ENCODE results near the gene PDE4A.

PDE4A gene

DNA sequence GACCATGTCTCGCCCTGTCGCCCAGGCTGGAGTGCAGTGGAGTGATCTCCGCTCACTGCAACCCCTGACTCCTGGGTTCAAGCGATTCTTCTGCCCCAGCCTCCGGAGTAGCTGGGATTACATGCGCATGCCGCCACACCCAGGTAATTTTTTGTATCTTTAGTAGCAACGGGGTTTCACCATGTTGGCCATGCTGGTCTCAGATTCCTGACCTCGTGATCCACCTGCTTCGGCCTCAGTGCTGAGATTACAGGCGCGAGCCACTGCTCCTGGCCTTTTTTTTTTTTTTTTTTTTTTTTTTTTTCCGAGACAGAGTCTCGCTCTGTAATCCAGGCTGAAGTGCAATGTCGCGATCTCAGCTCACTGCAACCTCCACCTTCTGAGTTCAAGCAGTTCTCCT is 87.7 kb downstream of the PDE4A start:
- Histone ChIP-seq H3K36me3 (replicated peaks) (no peaks in the 10 kb centered on the region), H3K4me3 (no peak overlapping the region), H3K4me1 (peaks cover 4% of the 10 kb centered on the region; the same call in 1 of the 2 replicates), H3K27me3 (ENCODE audit: low read depth) (no peaks in the 10 kb centered on the region), H3K9me3 (no peaks in the 10 kb centered on the region)
- in situ Hi-C loops (cut with MboI; ENCODE audit: low sequenced_read_pairs) = no loop called here
- no peak for DNase-seq (ENCODE audit: low spot score in 2 of 2)

GRCh38 chr19:10508707-10509106 is 88.4 kb downstream of the PDE4A start:
- Histone ChIP-seq H3K36me3 (replicated peaks) (no peaks in the 10 kb centered on the region), H3K9me3 (no peaks in the 10 kb centered on the region), H3K4me3 (no peak overlapping the region), H3K27me3 (ENCODE audit: low read depth) (no peaks in the 10 kb centered on the region), H3K4me1 (peaks cover 4% of the 10 kb centered on the region; the same call in 1 of the 2 replicates)
- in situ Hi-C loops (cut with MboI; ENCODE audit: low sequenced_read_pairs) = no loop called here
- no peak for DNase-seq (ENCODE audit: low spot score in 2 of 2)

DNA sequence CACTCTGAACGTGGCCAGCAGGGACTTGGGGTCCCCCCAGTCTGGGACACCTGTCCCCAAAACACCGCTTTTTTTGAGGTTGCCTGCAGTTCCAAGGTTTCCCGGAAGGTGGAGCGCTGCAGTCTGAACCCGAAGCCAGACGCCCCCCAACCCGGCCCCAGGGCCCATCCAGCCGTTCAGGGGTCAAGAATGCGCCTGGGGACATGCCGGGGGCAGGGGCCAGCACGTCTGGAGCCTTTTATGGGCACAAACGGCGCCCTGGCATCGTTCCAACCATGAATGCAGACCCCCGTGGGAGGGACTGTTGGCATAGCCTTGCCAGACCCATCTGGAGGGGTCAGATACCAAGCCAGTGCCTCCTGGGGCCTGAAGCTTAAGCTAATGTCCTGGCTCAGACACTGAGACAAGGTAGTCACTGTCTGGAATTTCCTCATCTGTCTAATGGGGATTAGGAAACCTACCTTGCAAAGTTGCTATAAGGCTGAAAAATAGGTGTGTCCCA is 90.0 kb downstream of the PDE4A start:
- H3K27me3 ChIP-seq (ENCODE audit: low read depth) = no peaks in the 10 kb centered on the region
- H3K9me3 ChIP-seq = no peaks in the 10 kb centered on the region
- no peaks in the 10 kb centered on the region for H3K36me3 ChIP-seq (replicated peaks)
- no peak overlapping the region for H3K4me3 ChIP-seq
- H3K4me1 ChIP-seq = peaks cover 4% of the 10 kb centered on the region; the same call in 1 of the 2 replicates
- in situ Hi-C loops (cut with MboI; ENCODE audit: low sequenced_read_pairs) = no loop called here
- peak in 1 of 2 experiments; percentile 70 for DNase-seq (ENCODE audit: low spot score in 2 of 2)

- Histone ChIP-seq H3K4me1 (peaks cover 8% of the 10 kb centered on the region), H3K36me3 (replicated peaks) (no peaks in the 10 kb centered on the region), H3K9me3 (no peaks in the 10 kb centered on the region), H3K27me3 (ENCODE audit: low read depth) (no peaks in the 10 kb centered on the region), H3K4me3 (no peak overlapping the region)
- no peak for DNase-seq (ENCODE audit: low spot score in 2 of 2)
- in situ Hi-C loops (cut with MboI; ENCODE audit: low sequenced_read_pairs) = no loop called here
Observed at GRCh38 chr19:10513223-10513622, 92.9 kb downstream of the PDE4A start.

DNA sequence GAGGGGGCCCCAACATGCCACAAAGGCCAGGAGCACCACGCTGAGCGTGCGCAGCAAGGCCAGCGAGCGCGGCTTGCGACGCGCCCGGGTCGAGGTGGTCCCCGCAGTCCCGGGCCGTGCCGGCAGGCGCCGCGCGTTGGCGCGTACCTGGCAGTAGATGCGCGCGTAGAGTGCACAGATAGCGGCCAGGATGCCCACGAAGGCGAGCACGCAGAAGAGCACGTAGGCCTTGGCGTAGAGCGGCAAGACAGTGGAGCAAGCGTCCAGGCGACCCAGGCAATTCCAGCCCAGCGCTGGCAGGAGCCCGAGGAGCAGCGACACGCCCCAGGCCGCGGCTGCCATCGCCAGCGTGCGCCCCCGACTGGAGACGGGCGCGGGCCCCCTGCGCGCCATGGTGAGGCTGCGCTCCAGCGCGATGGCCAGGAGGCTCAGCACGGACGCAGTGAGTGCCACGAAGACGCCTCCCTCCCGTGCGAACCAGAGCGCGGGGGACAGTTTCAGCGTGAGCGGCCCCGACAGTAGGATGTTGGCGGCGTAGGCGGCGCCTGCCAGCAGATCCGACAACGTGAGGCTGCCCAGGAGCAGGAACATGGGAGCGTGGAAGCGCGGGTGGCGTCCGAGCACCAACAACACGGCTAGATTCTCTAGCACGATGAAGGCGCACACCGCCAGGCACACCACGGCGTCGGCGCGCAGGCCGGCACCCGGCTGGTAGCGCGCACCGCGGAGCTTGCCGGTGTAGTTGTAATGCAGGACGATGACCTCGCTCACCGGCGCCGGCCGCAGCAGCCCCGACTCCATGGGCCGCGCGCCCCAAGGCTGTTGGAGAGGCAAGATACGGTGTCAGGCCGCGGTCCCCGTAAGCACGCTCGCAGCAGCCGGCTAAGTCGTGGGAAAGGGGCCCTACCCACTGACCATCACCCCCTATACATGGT is 94.1 kb downstream of the PDE4A start:
- in situ Hi-C loops (cut with MboI; ENCODE audit: low sequenced_read_pairs) = no loop called here
- Histone ChIP-seq H3K27me3 (ENCODE audit: low read depth) (no peaks in the 10 kb centered on the region; the same call in 1 of the 2 replicates), H3K9me3 (no peaks in the 10 kb centered on the region), H3K4me3 (no peak overlapping the region), H3K36me3 (replicated peaks) (no peaks in the 10 kb centered on the region), H3K4me1 (peaks cover 9% of the 10 kb centered on the region)
- no peak for DNase-seq (ENCODE audit: low spot score in 2 of 2)

DNA sequence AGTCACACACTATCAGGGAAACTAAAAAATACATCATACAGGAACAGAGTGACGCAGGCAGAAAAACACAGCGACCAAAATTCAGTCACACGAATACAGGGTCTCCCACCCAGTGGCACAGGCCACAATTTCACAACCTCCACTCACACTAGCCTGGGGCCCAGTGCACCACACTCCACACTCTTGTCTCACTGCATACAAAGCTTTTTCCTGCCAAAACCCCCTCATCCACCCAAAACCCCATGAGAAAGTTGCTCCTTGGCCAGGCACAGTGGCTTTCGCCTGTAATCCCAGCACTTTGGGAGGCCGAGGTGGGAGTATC is 95.7 kb downstream of the PDE4A start:
- Histone ChIP-seq H3K27me3 (ENCODE audit: low read depth) (no peaks in the 10 kb centered on the region; the same call in 1 of the 2 replicates), H3K9me3 (no peaks in the 10 kb centered on the region), H3K4me3 (no peak overlapping the region), H3K4me1 (peaks cover 5% of the 10 kb centered on the region), H3K36me3 (replicated peaks) (no peaks in the 10 kb centered on the region)
- no peak for DNase-seq (ENCODE audit: low spot score in 2 of 2)
- in situ Hi-C loops (cut with MboI; ENCODE audit: low sequenced_read_pairs) = no loop called here

- peak in 1 of 2 experiments; percentile 29 for DNase-seq (ENCODE audit: low spot score in 2 of 2)
- Histone ChIP-seq H3K4me1 (peaks cover 5% of the 10 kb centered on the region), H3K4me3 (peak overlapping the region; percentile 54), H3K9me3 (no peaks in the 10 kb centered on the region), H3K36me3 (replicated peaks) (no peaks in the 10 kb centered on the region), H3K27me3 (ENCODE audit: low read depth) (no peaks in the 10 kb centered on the region; the same call in 1 of the 2 replicates)
- in situ Hi-C loops (cut with MboI; ENCODE audit: low sequenced_read_pairs) = no loop called here
Observed at GRCh38 chr19:10516671-10517286, 96.4 kb downstream of the PDE4A start.

DNA sequence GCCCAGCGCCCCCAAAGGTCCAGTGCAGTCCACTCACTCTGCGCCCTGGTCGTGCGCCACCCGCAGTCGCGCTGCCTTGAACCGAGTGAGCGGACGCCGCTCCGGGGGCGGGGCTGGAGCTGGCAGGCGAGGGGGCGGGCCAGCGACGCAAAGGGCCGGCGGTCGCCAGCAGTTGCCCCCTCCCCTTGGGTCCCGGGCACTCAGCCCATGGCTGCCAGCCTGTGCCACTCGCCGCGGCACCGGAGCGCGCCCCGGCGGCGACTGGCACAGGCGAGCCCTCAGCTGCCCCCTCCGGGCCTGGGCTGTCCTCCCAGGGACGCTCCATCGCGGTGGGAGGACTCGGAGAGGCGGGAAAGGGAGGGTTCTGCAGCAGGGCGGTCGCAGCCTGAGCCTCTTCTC is 97.0 kb downstream of the PDE4A start, which contains the start of gene S1PR5:
Gene S1PR5, minus strand, starts transcription at position 87 of the 399 bp plus-strand sequence. CDS start 2,436 bp downstream, outside the sequence.
- in situ Hi-C loops (cut with MboI; ENCODE audit: low sequenced_read_pairs) = no loop called here
- Histone ChIP-seq H3K4me1 (peaks cover 5% of the 10 kb centered on the region), H3K9me3 (no peaks in the 10 kb centered on the region), H3K27me3 (ENCODE audit: low read depth) (no peaks in the 10 kb centered on the region; the same call in 1 of the 2 replicates), H3K36me3 (replicated peaks) (no peaks in the 10 kb centered on the region), H3K4me3 (peak within 1 kb of the TSS; percentile 54)
- peak in 1 of 2 experiments; percentile 77 for DNase-seq (ENCODE audit: low spot score in 2 of 2)

- H3K9me3 ChIP-seq = no peaks in the 10 kb centered on the region
- peaks cover 5% of the 10 kb centered on the region for H3K4me1 ChIP-seq
- peak overlapping the region; percentile 54 for H3K4me3 ChIP-seq
- no peaks in the 10 kb centered on the region; the same call in 1 of the 2 replicates for H3K27me3 ChIP-seq (ENCODE audit: low read depth)
- in situ Hi-C loops (cut with MboI; ENCODE audit: low sequenced_read_pairs) = no loop called here
- no peaks in the 10 kb centered on the region for H3K36me3 ChIP-seq (replicated peaks)
- peak; percentile 59 to 81 for DNase-seq (ENCODE audit: low spot score in 2 of 2)
Observed at GRCh38 chr19:10517760-10518443, 97.6 kb downstream of the PDE4A start.

DNA sequence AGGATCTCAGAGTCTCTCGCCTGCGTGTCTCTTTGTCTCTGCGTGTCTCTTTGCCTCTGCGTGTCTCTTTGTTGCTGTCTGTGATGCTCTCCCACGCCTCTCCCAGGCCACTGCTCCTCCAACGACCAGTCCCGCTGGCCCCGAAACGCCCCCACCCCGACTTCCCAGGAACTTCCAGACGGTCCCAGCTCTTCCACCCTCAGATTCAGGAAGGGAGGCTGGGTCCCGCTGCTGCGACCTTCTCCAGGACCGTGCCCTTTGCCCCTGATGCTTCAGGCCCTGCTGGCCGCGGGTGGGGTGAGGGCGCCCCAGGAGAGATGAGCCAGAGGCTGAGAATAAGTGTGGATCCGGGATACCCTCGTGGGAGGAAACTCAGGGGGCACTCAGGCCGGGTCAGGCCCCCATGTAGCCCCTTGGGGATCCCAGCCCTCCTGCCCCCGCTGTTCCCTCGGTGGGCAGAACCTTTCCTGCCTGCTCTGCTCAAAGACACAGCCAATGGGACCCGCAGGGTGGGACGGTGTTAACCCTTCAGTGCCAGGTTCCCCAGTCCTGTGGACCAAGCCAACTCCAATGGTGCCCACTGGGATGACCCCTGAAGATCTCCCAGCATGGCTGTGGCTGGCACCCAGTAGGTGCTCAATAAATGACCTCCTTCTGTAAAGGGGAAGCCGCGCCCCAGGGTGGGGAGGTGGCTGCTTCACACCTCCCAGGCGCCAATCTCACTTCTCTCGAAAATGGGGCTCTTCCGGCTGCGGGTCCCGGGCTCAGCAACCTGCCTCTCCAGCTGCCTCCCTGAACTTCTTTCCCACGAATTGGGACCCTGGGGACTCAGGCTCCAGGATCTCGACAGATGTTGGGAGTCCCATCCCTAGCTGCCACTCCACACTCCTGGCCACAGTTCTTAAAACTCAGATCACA is 98.4 kb downstream of the PDE4A start:
- no peaks in the 10 kb centered on the region; the same call in 1 of the 2 replicates for H3K27me3 ChIP-seq (ENCODE audit: low read depth)
- peaks cover 5% of the 10 kb centered on the region for H3K4me1 ChIP-seq
- H3K4me3 ChIP-seq = no peak overlapping the region
- no peaks in the 10 kb centered on the region for H3K9me3 ChIP-seq
- no peak for DNase-seq (ENCODE audit: low spot score in 2 of 2)
- in situ Hi-C loops (cut with MboI; ENCODE audit: low sequenced_read_pairs) = no loop called here
- H3K36me3 ChIP-seq (replicated peaks) = no peaks in the 10 kb centered on the region

All from HAP-1 (cell line).